GM10248 (cell line): ENCODE results near the gene UBAP2L.
"Not testable (repeated sequence)": the region's sequence is repeated elsewhere in the genome, so short reads cannot be mapped to it uniquely, and the experiment has no call there.

Experiments
- CTCF ChIA-PET: fragments of 300-600 bp; sonication (Branson Sonifier 250); formaldehyde crosslinking; extraction: SDS; loops from one replicate; lab custom pipeline; 2021; ENCODE audit warnings: antibody characterized with exemption; lab: Yijun Ruan, JAX
- POLR2A ChIA-PET: fragments of 350-650 bp; sonication (Branson Sonifier 250); formaldehyde crosslinking; extraction: SDS; loops from one replicate; lab custom pipeline; 2020; ENCODE audit warnings: antibody characterized with exemption; lab: Yijun Ruan, JAX
- DNase-seq: peaks from one replicate; pipeline ENCODE4 v3.0.0; 2012; ENCODE audit errors: extremely low spot score
- CTCF ChIP-seq: IDR thresholded peaks from 2 replicates; pipeline ENCODE4 v1.5.1; 2012; ENCODE audit warnings: mild to moderate bottlenecking, low read depth; ENCODE audit errors: extremely low read depth, missing control alignments, control extremely low read depth

Gene UBAP2L

DNA sequence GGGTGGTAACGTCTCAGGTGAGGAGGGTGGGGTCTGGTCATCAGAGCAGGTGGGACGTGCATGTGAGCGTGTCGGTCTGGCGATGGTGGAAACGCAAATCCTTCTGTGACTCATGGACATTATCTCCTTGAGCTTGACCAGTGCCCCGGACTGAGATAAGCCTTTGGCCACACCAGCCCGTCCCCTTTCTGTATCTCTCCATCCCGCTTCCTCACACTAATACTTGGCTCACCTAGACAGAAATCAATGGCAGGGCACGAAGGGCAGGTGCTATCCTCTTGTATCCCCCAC is 92.3 kb downstream of the UBAP2L start:
- CTCF ChIA-PET: interaction anchor here (4.2 kb wide), 1 partner anchor 13 kb away, joined by 31 read pairs; the partner anchor contains the start of gene ATP8B2
- no peak for TF ChIP-seq CTCF
- POLR2A ChIA-PET: no interaction called here
- DNase-seq: no peak

GRCh38 chr1:154314226-154314625 is 93.5 kb downstream of the UBAP2L start:
- ChIA-PET POLR2A (interaction anchor here (0.7 kb wide), 1 partner anchor 682 kb away, joined by 3 read pairs; no protein-coding TSS in a partner anchor), CTCF (interaction anchor here (1.3 to 4.2 kb wide), 2 partner anchors 12 to 232 kb away, joined by 3 to 31 read pairs; partner anchors contain the start of gene ATP8B2)
- not testable (repeated sequence) for DNase-seq

- no peak for TF ChIP-seq CTCF
- ChIA-PET POLR2A (no interaction called here), CTCF (interaction anchor here (1.7 to 4.2 kb wide), 2 partner anchors 10 to 26 kb away, joined by 4 to 31 read pairs; partner anchors contain the start of gene ATP8B2)
- DNase-seq: no peak
Measured at GRCh38 chr1:154316704-154317103, 95.9 kb downstream of the UBAP2L start.

DNA sequence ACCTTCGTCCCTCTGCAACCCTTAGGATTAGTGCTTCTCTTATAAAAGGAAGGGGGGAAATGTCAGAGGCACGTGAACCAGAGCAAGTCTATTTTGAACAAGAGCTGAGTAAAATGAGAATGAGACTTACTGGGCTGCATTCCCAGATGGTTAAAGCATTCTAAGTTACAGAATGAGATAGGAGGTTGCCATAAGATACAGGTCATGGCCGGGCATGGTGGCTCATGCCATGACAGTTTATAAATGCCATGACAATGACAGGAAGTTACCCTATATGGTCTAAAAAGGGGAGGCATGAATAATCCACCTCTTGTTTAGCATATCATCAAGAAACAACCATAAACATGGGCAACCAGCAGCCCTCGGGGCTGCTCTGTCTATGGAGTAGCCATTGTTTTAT is 97.6 kb downstream of the UBAP2L start:
- ChIA-PET CTCF (interaction anchor here (1.6 kb wide), 1 partner anchor 18 kb away, joined by 7 read pairs; no protein-coding TSS in a partner anchor), POLR2A (no interaction called here)

More for the DNA sequence above, 97.6 kb downstream of the UBAP2L start:
- no peak for TF ChIP-seq CTCF
- DNase-seq: no peak
